A549 (cell line): ENCODE data around the gene B4GALT2. TPM values are rescaled to one million over a fixed set of nuclear protein-coding genes. Genes with fewer than 3 reads are reported as not detected.

Experiments
- ATAC-seq, 2 experiments: fragments of 200-7000 bp in 1 of 2; fragments of >200 bp in 1 of 2; cut with Nextera tagmentation in 1 of 2; cut with Tn5 transposase in 1 of 2; 3 replicates each; pipeline versions ENCODE4 v1.8.0 to v1.9.1; 2018 to 2020; ENCODE audit warnings: mild to moderate bottlenecking in 1 of 2, moderate library complexity in 1 of 2
- CTCF ChIA-PET: fragments of 300-600 bp; sonication (Branson Sonifier 250); formaldehyde crosslinking; extraction: SDS; loops from one replicate; lab custom pipeline; 2021; ENCODE audit warnings: antibody characterized with exemption, inconsistent platforms; lab: Yijun Ruan, JAX
- POLR2A ChIA-PET: fragments of 350-600 bp; formaldehyde crosslinking; extraction: SDS; loops from one replicate; lab custom pipeline; 2021; ENCODE audit warnings: antibody characterized with exemption, inconsistent platforms; lab: Yijun Ruan, JAX
- DNase-seq, 2 experiments: peaks; one replicate each; pipeline versions ENCODE4 v3.0.0 to v3.0.0-alpha.2; 2011 to 2016; ENCODE audit warnings: low read depth in 1 of 2, low spot score in 1 of 2
- FAIRE-seq: peaks from 2 replicates; lab custom pipeline; 2011; peaks lifted over from hg19 to GRCh38; lab: Jason Lieb, UNC
- H3K27ac ChIP-seq, 2 experiments: fragments of >200 bp; sonication (Bioruptor Twin); formaldehyde crosslinking; 3 replicates each; pipeline ENCODE4 v1.5.1; 2016 to 2017
- H3K4me1 ChIP-seq: fragments of >200 bp; sonication (Bioruptor Twin); formaldehyde crosslinking; 3 replicates; pipeline ENCODE4 v1.6.1; 2016
- H3K4me2 ChIP-seq: fragments of >200 bp; sonication (Bioruptor Twin); formaldehyde crosslinking; 3 replicates; pipeline ENCODE4 v1.6.1; 2016
- H3K4me3 ChIP-seq: fragments of >200 bp; sonication (Bioruptor Twin); formaldehyde crosslinking; 3 replicates; pipeline ENCODE4 v1.5.1; 2016
- H3K9me3 ChIP-seq: fragments of >200 bp; sonication (Bioruptor Twin); formaldehyde crosslinking; 3 replicates; pipeline ENCODE4 v1.6.1; 2016
- BHLHE40 ChIP-seq: IDR thresholded peaks from 2 replicates; pipeline ENCODE4 v1.6.1; 2012; ENCODE audit warnings: low read depth, low read length, inconsistent platforms
- CHD2 ChIP-seq: fragments of 150-350 bp; IDR thresholded peaks from 2 replicates; pipeline ENCODE4 v1.6.1; 2014; ENCODE audit warnings: low read length; ENCODE audit not compliant: partially characterized antibody
- EHMT2 ChIP-seq: fragments of 200-600 bp; sonication (generic); IDR thresholded peaks from 2 replicates; pipeline ENCODE4 v1.6.1; 2016; ENCODE audit warnings: antibody characterized with exemption, low read depth, mild to moderate bottlenecking, moderate library complexity
- FOSB ChIP-seq: fragments of 250-450 bp; sonication (Bioruptor Pico); IDR thresholded peaks from 2 replicates; pipeline ENCODE4 v1.5.0; 2020; ENCODE audit warnings: mild to moderate bottlenecking, moderate library complexity
- FOSL2 ChIP-seq, 2 experiments: fragments of 450-650 bp in 1 of 2; fragments of >200 bp in 1 of 2; sonication (Bioruptor Twin) in 1 of 2; formaldehyde crosslinking; IDR thresholded peaks; 2 replicates each; pipeline versions ENCODE4 v1.5.0 to v1.6.1; 2016 to 2020; ENCODE audit warnings: mild to moderate bottlenecking in 1 of 2, moderate library complexity in 1 of 2
- FOXS1 ChIP-seq: fragments of 250-450 bp; sonication (Bioruptor Pico); IDR thresholded peaks from 2 replicates; pipeline ENCODE4 v1.5.0; 2020; ENCODE audit warnings: mild to moderate bottlenecking, moderate library complexity
- HES2 ChIP-seq: fragments of >200 bp; sonication (Bioruptor Twin); formaldehyde crosslinking; IDR thresholded peaks from 2 replicates; pipeline ENCODE4 v1.6.1; 2016
- HOXA7 ChIP-seq: fragments of 250-450 bp; sonication (Bioruptor Pico); IDR thresholded peaks from 2 replicates; pipeline ENCODE4 v1.5.0; 2020; ENCODE audit warnings: mild to moderate bottlenecking, moderate library complexity
- HOXB13 ChIP-seq: fragments of 250-450 bp; sonication (Bioruptor Pico); IDR thresholded peaks from 2 replicates; pipeline ENCODE4 v1.5.0; 2020; ENCODE audit warnings: low read depth, mild to moderate bottlenecking, moderate library complexity
- MAFK ChIP-seq: fragments of 450-650 bp; IDR thresholded peaks from 2 replicates; pipeline ENCODE4 v1.6.1; 2014; ENCODE audit not compliant: partially characterized antibody
- POLR2AphosphoS2 ChIP-seq: conservative IDR thresholded peaks from 2 replicates; pipeline ENCODE4 v1.6.1; 2012; ENCODE audit warnings: low read length, improper control_type of control experiment, inconsistent platforms
- RAD21 ChIP-seq, 2 experiments: fragments of >200 bp in 1 of 2; sonication (Bioruptor Twin) in 1 of 2; formaldehyde crosslinking in 1 of 2; IDR thresholded peaks in 1 of 2; conservative IDR thresholded peaks in 1 of 2; 2 replicates in 1 of 2; 3 replicates in 1 of 2; pipeline ENCODE4 v1.6.1; 2012 to 2018; ENCODE audit warnings: inconsistent platforms in 1 of 2
- SMC3 ChIP-seq: fragments of >200 bp; sonication (Bioruptor Twin); formaldehyde crosslinking; IDR thresholded peaks from 3 replicates; pipeline ENCODE4 v1.6.1; 2018; ENCODE audit warnings: inconsistent platforms
- ZC3H11A ChIP-seq: fragments of 450-650 bp; IDR thresholded peaks from 2 replicates; pipeline ENCODE4 v1.6.1; 2014; ENCODE audit warnings: antibody characterized with exemption, mild to moderate bottlenecking
- ZSCAN20 ChIP-seq: fragments of 250-450 bp; sonication (Bioruptor Pico); IDR thresholded peaks from 2 replicates; pipeline ENCODE4 v1.8.0; 2022; ENCODE audit warnings: mild to moderate bottlenecking, moderate library complexity
- WGBS: methylation state at CpG from one replicate; pipeline ENCODE4 v1.1.6; 2017; ENCODE audit errors: missing lambda C conversion rate; 5-methylcytosine and 5-hydroxymethylcytosine counted together
- polyA plus RNA-seq, 4 experiments: library from polyadenylated mRNA; depleted of rRNA in 3 of 4; stranded (reverse); fragments of >200 nt; fragmentation: RNase III in 1 of 4; extraction: RNeasy Plus Mini Kit Qiagen cat#74134 plus additional on column Dnase treatment in 1 of 4; gene quantifications; 2 replicates in 3 of 4; 3 replicates in 1 of 4; pipeline ENCODE4 v1.2.3, GENCODE V29; 2011 to 2017
- TF ChIP-seq, protein P1 (sequence below): fragments of 250-450 bp; sonication (Bioruptor Pico); IDR thresholded peaks from 2 replicates; pipeline ENCODE4 v1.5.0; 2020; ENCODE audit warnings: low read depth, mild to moderate bottlenecking, moderate library complexity
- TF ChIP-seq, protein P2 (sequence below): fragments of >200 bp; sonication (Bioruptor Twin); formaldehyde crosslinking; IDR thresholded peaks from 3 replicates; pipeline ENCODE4 v1.5.1; 2016
- TF ChIP-seq, protein P3 (sequence below): IDR thresholded peaks from 2 replicates; pipeline ENCODE4 v1.6.1; 2012

B4GALT2 gene
- polyA plus RNA-seq, 2 of the 4 experiments (the other 2 are of a cell fraction): 19.0 to 35.8 TPM

DNA sequence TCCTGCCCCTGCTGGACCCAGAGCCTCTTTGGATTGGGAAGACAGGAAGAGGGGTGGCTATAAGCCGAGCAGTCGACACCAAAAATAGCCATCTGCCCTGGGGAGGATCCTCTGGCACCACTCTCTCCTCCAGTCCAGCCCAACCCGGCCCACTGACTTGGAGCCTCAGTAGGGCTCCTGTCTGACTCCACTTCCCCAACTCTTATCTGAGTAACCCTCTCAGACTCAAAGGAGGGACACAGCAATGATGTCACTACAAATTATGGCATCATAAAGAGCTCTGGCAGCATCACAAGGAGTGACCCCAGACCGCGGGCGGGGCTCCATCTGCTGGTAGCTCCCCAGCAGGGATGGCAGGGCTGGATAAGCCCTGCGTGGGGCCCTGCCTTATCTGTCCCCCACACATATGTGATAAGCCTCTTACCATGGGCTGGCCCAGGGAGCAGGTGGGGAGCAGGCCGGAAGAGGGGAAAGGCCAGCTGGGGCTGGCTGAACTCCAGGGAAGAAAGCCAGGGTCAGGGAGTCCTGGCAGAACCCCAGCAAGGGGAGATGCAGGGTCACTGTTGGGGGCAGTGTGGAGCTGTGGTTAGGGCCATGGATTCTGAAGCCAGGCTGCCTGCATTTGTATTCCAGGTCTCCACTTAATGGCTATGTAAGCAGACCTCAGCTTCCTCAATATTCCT is 56.9 kb downstream of the B4GALT2 start:
- FAIRE-seq (no peak), DNase-seq (no peak), ATAC-seq (peak in 1 of 2 experiments; percentile 49; a peak in 3 of 6 replicates)
- Histone ChIP-seq H3K9me3 (no peaks in the 10 kb centered on the region), H3K4me2 (peak overlapping the region; percentile 20; the same call in 1 of the 3 replicates), H3K4me3 (no peak overlapping the region), H3K27ac (peak overlapping the region; percentile 63 to 77; a peak in 5 of 6 replicates), H3K4me1 (peaks cover 31% of the 10 kb centered on the region)
- TF ChIP-seq BHLHE40: no peak
- no peak for TF ChIP-seq RAD21 (conservative IDR thresholded peaks at IDR 0.05 in 1 of 2, IDR thresholded peaks at IDR 0.05 in 1 of 2)
- no peak for TF ChIP-seq ZC3H11A
- TF ChIP-seq HES2: no peak
- TF ChIP-seq FOSL2 (IDR thresholded peaks at IDR 0.05): no peak
- TF ChIP-seq FOSL2 (CRISPR knock-in tag; IDR thresholded peaks at IDR 0.05): no peak
- TF ChIP-seq FOSB (CRISPR knock-in tag): no peak
- ChIA-PET POLR2A (interaction anchor here (0.5 kb wide), 1 partner anchor 9 kb away, joined by 3 read pairs; no protein-coding TSS in a partner anchor), CTCF (interaction anchor here (0.9 to 25.3 kb wide), 19 partner anchors 10 to 616 kb away, joined by 3 to 412 read pairs (median 5); partner anchors contain the start of gene DPH2)
- WGBS: 79% methylated on average over 4 of the region's 8 CpGs

DNA sequence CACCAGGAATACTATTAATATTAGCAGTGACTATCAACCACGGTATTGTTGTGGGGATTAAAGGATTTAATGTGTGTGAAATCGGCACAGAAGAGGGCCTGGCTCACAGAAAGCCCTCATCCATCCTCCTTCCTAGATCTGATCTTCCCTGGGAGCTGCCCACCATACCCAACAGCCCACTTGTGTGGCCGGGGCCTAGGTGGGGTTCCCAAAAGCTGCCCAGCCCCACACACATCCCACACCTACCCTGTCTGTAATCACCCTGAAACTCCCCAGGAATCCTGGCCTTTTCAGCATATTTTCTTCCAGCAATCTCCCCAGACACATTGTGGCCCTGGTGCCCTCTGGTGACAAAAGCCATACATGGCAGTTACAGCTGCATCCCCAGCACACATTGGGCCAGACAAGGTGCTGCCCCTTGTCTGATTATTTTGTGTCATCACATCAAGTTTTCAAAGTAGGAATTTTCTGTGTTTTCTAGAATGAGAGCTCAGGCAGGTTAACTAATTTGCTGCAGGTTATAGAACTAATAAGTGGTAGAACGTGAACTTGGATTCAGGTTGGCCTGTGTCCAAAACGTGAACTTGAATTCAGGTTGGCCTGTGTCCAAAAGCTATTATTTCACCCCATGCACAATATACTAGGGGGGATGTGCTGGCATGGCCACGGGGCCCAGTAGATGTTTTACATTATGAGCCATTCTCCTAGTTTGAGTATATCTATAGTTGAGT is 57.6 kb downstream of the B4GALT2 start:
- DNase-seq (peak; percentile 48 to 67), FAIRE-seq (no peak), ATAC-seq (peak; percentile 85 to 89)
- H3K4me1 ChIP-seq: peaks cover 30% of the 10 kb centered on the region
- CTCF ChIA-PET: interaction anchor here (0.5 to 25.3 kb wide), 23 partner anchors 10 to 616 kb away, joined by 3 to 412 read pairs (median 5); partner anchors contain the start of gene DPH2
- no peak overlapping the region for H3K4me3 ChIP-seq
- no peaks in the 10 kb centered on the region for H3K9me3 ChIP-seq
- POLR2A ChIA-PET: no interaction called here
- TF ChIP-seq ZSCAN20 (no peak), HOXB13 (CRISPR knock-in tag) (no peak), SMC3 (peak; percentile 87), FOXS1 (CRISPR knock-in tag) (no peak), POLR2AphosphoS2 (no peak), HOXA7 (CRISPR knock-in tag) (no peak), EHMT2 (no peak), MAFK (peak; percentile 42), CHD2 (no peak), RAD21 (conservative IDR thresholded peaks at IDR 0.05 in 1 of 2, IDR thresholded peaks at IDR 0.05 in 1 of 2) (peak; percentile 77 to 79)
- TF ChIP-seq, protein P1, sequence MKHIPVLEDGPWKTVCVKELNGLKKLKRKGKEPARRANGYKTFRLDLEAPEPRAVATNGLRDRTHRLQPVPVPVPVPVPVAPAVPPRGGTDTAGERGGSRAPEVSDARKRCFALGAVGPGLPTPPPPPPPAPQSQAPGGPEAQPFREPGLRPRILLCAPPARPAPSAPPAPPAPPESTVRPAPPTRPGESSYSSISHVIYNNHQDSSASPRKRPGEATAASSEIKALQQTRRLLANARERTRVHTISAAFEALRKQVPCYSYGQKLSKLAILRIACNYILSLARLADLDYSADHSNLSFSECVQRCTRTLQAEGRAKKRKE (CRISPR knock-in tag): no peak
- TF ChIP-seq, protein P2, sequence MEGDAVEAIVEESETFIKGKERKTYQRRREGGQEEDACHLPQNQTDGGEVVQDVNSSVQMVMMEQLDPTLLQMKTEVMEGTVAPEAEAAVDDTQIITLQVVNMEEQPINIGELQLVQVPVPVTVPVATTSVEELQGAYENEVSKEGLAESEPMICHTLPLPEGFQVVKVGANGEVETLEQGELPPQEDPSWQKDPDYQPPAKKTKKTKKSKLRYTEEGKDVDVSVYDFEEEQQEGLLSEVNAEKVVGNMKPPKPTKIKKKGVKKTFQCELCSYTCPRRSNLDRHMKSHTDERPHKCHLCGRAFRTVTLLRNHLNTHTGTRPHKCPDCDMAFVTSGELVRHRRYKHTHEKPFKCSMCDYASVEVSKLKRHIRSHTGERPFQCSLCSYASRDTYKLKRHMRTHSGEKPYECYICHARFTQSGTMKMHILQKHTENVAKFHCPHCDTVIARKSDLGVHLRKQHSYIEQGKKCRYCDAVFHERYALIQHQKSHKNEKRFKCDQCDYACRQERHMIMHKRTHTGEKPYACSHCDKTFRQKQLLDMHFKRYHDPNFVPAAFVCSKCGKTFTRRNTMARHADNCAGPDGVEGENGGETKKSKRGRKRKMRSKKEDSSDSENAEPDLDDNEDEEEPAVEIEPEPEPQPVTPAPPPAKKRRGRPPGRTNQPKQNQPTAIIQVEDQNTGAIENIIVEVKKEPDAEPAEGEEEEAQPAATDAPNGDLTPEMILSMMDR: peak; percentile 72
- TF ChIP-seq, protein P3, sequence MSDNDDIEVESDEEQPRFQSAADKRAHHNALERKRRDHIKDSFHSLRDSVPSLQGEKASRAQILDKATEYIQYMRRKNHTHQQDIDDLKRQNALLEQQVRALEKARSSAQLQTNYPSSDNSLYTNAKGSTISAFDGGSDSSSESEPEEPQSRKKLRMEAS: no peak
- H3K27ac ChIP-seq: peak overlapping the region; percentile 63 to 77
- 14% methylated on average over 6 of the region's 6 CpGs for WGBS
- peak overlapping the region; percentile 20; the same call in 1 of the 3 replicates for H3K4me2 ChIP-seq
